Measurements from ENCODE around the gene WDR81. TPM values are rescaled to one million over a fixed set of nuclear protein-coding genes. Genes with fewer than 3 reads are reported as not detected.
"Not testable (repeated sequence)": the region's sequence is repeated elsewhere in the genome, so short reads cannot be mapped to it uniquely, and the experiment has no call there.

The WDR81 gene
- total RNA-seq, 1 experiment from 2014 or later = 19.4 TPM

DNA sequence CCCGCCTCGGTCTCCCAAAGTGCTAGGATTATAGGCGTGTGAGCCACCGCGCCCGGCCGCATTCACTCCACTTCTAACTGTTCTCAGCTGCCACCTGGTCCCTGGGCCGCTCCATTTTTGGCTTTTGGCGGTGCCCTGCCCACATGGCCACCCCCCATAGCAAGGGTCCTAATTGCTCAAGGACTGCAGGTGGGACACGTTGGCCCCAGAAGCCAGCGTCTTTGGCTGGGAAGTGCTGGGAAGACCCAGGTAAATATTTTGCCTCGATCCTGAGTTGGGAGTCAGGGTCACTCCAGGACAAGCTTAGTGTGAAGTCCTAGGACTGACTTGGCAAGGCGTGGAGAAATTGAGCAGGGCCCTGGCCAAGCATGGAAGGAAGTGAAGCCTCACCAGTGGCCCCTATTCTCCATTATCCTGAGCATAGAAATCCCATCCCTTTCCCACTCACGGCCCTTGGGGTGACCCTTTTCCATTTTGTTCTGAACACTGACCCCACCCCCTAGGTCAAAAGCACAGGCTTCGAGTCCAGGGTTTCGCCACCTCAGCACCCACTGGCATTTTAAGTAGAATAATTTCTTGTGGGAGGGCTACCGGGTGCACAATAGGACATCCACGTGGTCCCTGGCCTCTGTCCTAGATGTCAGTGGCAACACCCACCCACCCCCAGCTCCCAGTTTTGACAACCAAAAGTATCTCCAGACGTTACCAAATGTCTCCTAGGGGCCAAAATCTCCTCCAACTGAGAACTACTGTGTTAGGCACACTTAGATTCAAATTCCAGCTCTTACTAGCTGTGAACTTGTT, 5.9 kb upstream of the WDR81 start:
- peaks cover 21% of the 10 kb centered on the region for H3K4me1 ChIP-seq (ENCODE audit: insufficient read depth, low read length, poor library complexity, severe bottlenecking)
- TF ChIP-seq, protein P1, sequence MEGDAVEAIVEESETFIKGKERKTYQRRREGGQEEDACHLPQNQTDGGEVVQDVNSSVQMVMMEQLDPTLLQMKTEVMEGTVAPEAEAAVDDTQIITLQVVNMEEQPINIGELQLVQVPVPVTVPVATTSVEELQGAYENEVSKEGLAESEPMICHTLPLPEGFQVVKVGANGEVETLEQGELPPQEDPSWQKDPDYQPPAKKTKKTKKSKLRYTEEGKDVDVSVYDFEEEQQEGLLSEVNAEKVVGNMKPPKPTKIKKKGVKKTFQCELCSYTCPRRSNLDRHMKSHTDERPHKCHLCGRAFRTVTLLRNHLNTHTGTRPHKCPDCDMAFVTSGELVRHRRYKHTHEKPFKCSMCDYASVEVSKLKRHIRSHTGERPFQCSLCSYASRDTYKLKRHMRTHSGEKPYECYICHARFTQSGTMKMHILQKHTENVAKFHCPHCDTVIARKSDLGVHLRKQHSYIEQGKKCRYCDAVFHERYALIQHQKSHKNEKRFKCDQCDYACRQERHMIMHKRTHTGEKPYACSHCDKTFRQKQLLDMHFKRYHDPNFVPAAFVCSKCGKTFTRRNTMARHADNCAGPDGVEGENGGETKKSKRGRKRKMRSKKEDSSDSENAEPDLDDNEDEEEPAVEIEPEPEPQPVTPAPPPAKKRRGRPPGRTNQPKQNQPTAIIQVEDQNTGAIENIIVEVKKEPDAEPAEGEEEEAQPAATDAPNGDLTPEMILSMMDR (conservative IDR thresholded peaks at IDR 0.05; ENCODE audit: low read depth, low read length) = no peak
- no peak overlapping the region for H3K4me3 ChIP-seq (ENCODE audit: low read depth, low read length, poor library complexity, severe bottlenecking)
- ChIA-PET CTCF (no interaction called here), POLR2A (ENCODE audit: low non-redundant PET) (no interaction called here)
- no peaks in the 10 kb centered on the region for H3K36me3 ChIP-seq (ENCODE audit: insufficient read depth, low read length, poor library complexity, severe bottlenecking)
- no peak for DNase-seq (ENCODE audit: low spot score)
- BruUV-seq (replicated peaks) = no TSS peak
- no peaks in the 10 kb centered on the region for H3K27me3 ChIP-seq (replicated peaks; ENCODE audit: insufficient read depth, low read depth, low read length, poor library complexity)
- H3K9me3 ChIP-seq (ENCODE audit: low read depth, low read length, poor library complexity, severe bottlenecking) = no peaks in the 10 kb centered on the region
- intact Hi-C loops (cut with micrococcal nuclease; ENCODE audit: unreplicated experiment) = loop anchor here (5.0 to 10.0 kb wide), 2 partner anchors 146 to 324 kb away; partner anchors contain the start of gene OVCA2
- peak overlapping the region; percentile 99 for H3K27ac ChIP-seq (ENCODE audit: low read depth, low read length, poor library complexity, severe bottlenecking)

DNA sequence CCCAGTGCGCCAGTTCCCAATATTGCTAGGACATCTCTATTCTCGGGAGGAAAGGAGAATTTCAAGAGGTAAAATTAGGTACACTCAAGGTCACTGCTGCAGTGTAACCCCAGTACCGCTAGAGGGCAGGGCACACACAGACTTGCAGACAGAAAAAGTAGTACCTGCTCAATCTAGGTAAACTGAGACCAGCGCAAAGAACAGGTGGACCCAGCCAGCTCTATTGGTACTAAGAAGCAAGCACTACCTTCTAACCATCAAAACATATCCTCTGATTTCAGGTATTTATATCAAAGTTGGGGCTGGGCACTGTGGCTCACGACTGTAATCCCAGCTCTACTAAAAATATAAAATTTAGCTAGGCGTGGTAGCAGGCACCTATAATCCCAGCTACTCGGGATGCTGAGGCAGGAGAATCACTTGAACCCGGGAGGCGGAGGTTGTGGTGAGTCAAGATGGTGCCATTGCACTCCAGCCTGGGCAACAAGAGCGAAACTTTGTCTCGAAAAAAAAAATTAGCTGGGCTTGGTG, 3.6 kb upstream of the WDR81 start:
- Histone ChIP-seq H3K9me3 (ENCODE audit: low read depth, low read length, poor library complexity, severe bottlenecking) (no peaks in the 10 kb centered on the region), H3K4me1 (ENCODE audit: insufficient read depth, low read length, poor library complexity, severe bottlenecking) (peaks cover 12% of the 10 kb centered on the region), H3K36me3 (ENCODE audit: insufficient read depth, low read length, poor library complexity, severe bottlenecking) (no peaks in the 10 kb centered on the region), H3K27me3 (replicated peaks; ENCODE audit: insufficient read depth, low read depth, low read length, poor library complexity) (no peaks in the 10 kb centered on the region), H3K27ac (ENCODE audit: low read depth, low read length, poor library complexity, severe bottlenecking) (no peak overlapping the region), H3K4me3 (ENCODE audit: low read depth, low read length, poor library complexity, severe bottlenecking) (peak overlapping the region; percentile 9)
- POLR2A ChIA-PET (ENCODE audit: low non-redundant PET) = no interaction called here
- CTCF ChIA-PET = interaction anchor here (0.9 to 1.4 kb wide), 2 partner anchors 63 to 143 kb away, joined by 3 to 10 read pairs; no protein-coding TSS in a partner anchor
- intact Hi-C loops (cut with micrococcal nuclease; ENCODE audit: unreplicated experiment) = loop anchor here (5.0 kb wide), 1 partner anchor 41 kb away; the partner anchor contains the start of gene SERPINF1
- no TSS peak for BruUV-seq (replicated peaks)
- TF ChIP-seq EZH2 (IDR thresholded peaks at IDR 0.05; ENCODE audit: borderline replicate concordance, low read depth, low read length, poor library complexity, severe bottlenecking) = no peak
- TF ChIP-seq, protein P1 (conservative IDR thresholded peaks at IDR 0.05; ENCODE audit: low read depth, low read length) = peak; percentile 98
- peak; percentile 69 for DNase-seq (ENCODE audit: low spot score)

DNA sequence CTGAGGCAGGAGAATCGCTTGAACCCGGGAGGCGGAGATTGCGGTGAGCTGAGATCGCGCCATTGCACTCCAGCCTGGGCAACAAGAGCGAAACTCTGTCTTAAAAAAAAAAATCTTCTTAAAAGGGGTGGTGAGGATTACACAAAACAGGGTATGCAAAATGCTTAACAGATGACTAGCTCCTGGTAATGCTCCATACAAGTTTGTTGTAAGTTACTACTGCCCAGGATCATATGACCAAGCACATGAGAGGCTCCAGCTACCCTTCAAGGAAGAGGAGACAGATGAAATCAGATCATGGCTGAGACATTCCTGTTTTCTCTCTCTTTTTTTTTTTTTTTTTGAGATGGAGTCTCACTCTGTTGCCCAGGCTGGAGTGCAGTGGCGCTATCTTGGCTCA, 2.5 kb upstream of the WDR81 start:
- POLR2A ChIA-PET (ENCODE audit: low non-redundant PET) = interaction anchor here (0.6 kb wide), 1 partner anchor 244 kb away, joined by 4 read pairs; no protein-coding TSS in a partner anchor
- intact Hi-C loops (cut with micrococcal nuclease; ENCODE audit: unreplicated experiment) = loop anchor here (1.0 to 5.0 kb wide), 2 partner anchors 40 to 62 kb away; partner anchors contain the start of gene SERPINF1

More for the DNA sequence above, 2.5 kb upstream of the WDR81 start:
- CTCF ChIA-PET = interaction anchor here (0.7 to 1.4 kb wide), 3 partner anchors 62 to 158 kb away, joined by 3 to 10 read pairs (median 5); no protein-coding TSS in a partner anchor
- H3K27ac ChIP-seq (ENCODE audit: low read depth, low read length, poor library complexity, severe bottlenecking); BruUV-seq (replicated peaks); H3K27me3 ChIP-seq (replicated peaks; ENCODE audit: insufficient read depth, low read depth, low read length, poor library complexity); H3K9me3 ChIP-seq (ENCODE audit: low read depth, low read length, poor library complexity, severe bottlenecking); H3K4me3 ChIP-seq (ENCODE audit: low read depth, low read length, poor library complexity, severe bottlenecking); H3K36me3 ChIP-seq (ENCODE audit: insufficient read depth, low read length, poor library complexity, severe bottlenecking); DNase-seq (ENCODE audit: low spot score): not testable (repeated sequence)
- peaks cover 12% of the 10 kb centered on the region for H3K4me1 ChIP-seq (ENCODE audit: insufficient read depth, low read length, poor library complexity, severe bottlenecking)
